Thyroid gland (tissue), 4 donors: ENCODE data around the gene FNBP1.

Experiments used
- CTCF ChIP-seq, 6 experiments: fragments of 200-600 bp in 3 of 6; fragments of 450-650 bp in 3 of 6; sonication (generic) in 3 of 6; IDR thresholded peaks; one replicate each; pipeline ENCODE4 v1.5.1; 2016 to 2019; ENCODE audit warnings: antibody characterized with exemption in 6 of 6, mild to moderate bottlenecking in 2 of 6, inconsistent platforms in 1 of 6, moderate library complexity in 1 of 6
- POLR2A ChIP-seq, 2 donors: fragments of 450-650 bp; IDR thresholded peaks; one replicate each; pipeline ENCODE4 v1.6.1; 2017; ENCODE audit warnings: antibody characterized with exemption in 2 of 2, mild to moderate bottlenecking in 2 of 2, moderate library complexity in 1 of 2

- TF ChIP-seq CTCF (IDR thresholded peaks at IDR 0.05), result no peak
- no peak for TF ChIP-seq POLR2A (IDR thresholded peaks at IDR 0.05)
Observed at GRCh38 chr9:129874261-129875101, 168.5 kb downstream of the FNBP1 start.
